Body of pancreas (tissue), 4 donors: ENCODE results near the gene SH2B2. TPM values are rescaled to one million over a fixed set of nuclear protein-coding genes. Genes with fewer than 3 reads are reported as not detected.
A peak's percentile ranks its signal among the peaks of the same experiment; 100 is the strongest.
"Not testable (repeated sequence)": the region's sequence is repeated elsewhere in the genome, so short reads cannot be mapped to it uniquely, and the experiment has no call there.

Source experiments
- ATAC-seq: fragments of 150-250 bp; one replicate; pipeline ENCODE4 v1.9.1; 2016
- DNase-seq, 4 donors: peaks; one replicate each; pipeline ENCODE4 v3.0.0-alpha.2; 2019
- H3K27ac ChIP-seq, 4 donors: fragments of 200-600 bp; sonication (generic); 1 replicate in 3 of 4; 2 replicates in 1 of 4; pipeline versions ENCODE4 v1.5.1 to v1.6.1; 2016 to 2019; ENCODE audit warnings: mild to moderate bottlenecking in 1 of 4, mixed read lengths in 1 of 4, moderate library complexity in 1 of 4
- H3K27me3 ChIP-seq, 2 donors: fragments of 200-600 bp; sonication (generic); one replicate each; pipeline ENCODE4 v1.6.0; 2016; ENCODE audit warnings: mild to moderate bottlenecking in 1 of 2
- H3K36me3 ChIP-seq, 2 donors: fragments of 200-600 bp; sonication (generic); replicated peaks in 1 of 2; 2 replicates each; pipeline ENCODE4 v1.5.1; 2016; ENCODE audit warnings: low read depth in 2 of 2; ENCODE audit not compliant: insufficient read depth in 1 of 2
- H3K4me1 ChIP-seq: fragments of 200-600 bp; sonication (generic); one replicate; pipeline ENCODE4 v1.6.0; 2016
- H3K4me3 ChIP-seq, 2 donors: fragments of 200-600 bp; sonication (generic); 1 replicate in 1 of 2; 2 replicates in 1 of 2; pipeline ENCODE4 v1.5.1; 2016 to 2019
- H3K9me3 ChIP-seq, 3 donors: fragments of 200-600 bp; sonication (generic); 1 replicate in 2 of 3; 2 replicates in 1 of 3; pipeline ENCODE4 v1.5.1; 2016
- CTCF ChIP-seq, 7 experiments: fragments of 450-650 bp in 4 of 7; fragments of 200-600 bp in 3 of 7; sonication (generic) in 3 of 7; IDR thresholded peaks; one replicate each; pipeline ENCODE4 v1.5.1; 2016 to 2019; ENCODE audit warnings: antibody characterized with exemption in 7 of 7
- POLR2A ChIP-seq, 3 donors: fragments of 450-650 bp; IDR thresholded peaks; one replicate each; pipeline ENCODE4 v1.6.1; 2016; ENCODE audit warnings: antibody characterized with exemption in 3 of 3, mild to moderate bottlenecking in 2 of 3
- WGBS, 2 donors: methylation state at CpG; one replicate each; pipeline ENCODE4 v1.1.5; 2017; 5-methylcytosine and 5-hydroxymethylcytosine counted together
- intact Hi-C: fragments of 100-400 bp; cut with DNase I; formaldehyde crosslinking; loops from one replicate; pipeline ENCODE4 v1.15.1; 2023
- microRNA-seq, 2 donors: library from miRNA; unstranded; fragments of <30 nt; microRNA quantifications; one replicate each; pipeline ENCODE4, GENCODE V29; 2016; ENCODE audit warnings: borderline number of aligned reads in 2 of 2, borderline replicate concordance in 2 of 2
- small RNA-seq: library from RNA; depleted of rRNA; stranded (forward); fragments of <200 nt; gene quantifications from one replicate; pipeline ENCODE3, GENCODE V24; 2016
- total RNA-seq, 2 donors: library from RNA; depleted of rRNA; stranded (reverse); fragments of >200 nt; gene quantifications; one replicate each; pipeline ENCODE4 v1.1.0, GENCODE V29; 2016

SH2B2 gene
- total RNA-seq, 2 donors from 2014 or later: 1.0 to 6.3 TPM

GRCh38 chr7:102356344-102356743 lies 69.7 kb downstream of the SH2B2 start, which contains the start of gene SPDYE6:
Gene SPDYE6, minus strand, starts transcription at chr7:102356444. Its CDS starts 421 bp downstream, at chr7:102356023.
- H3K4me3 ChIP-seq, H3K36me3 ChIP-seq, H3K9me3 ChIP-seq, H3K27ac ChIP-seq, intact Hi-C loops, H3K4me1 ChIP-seq, ATAC-seq, DNase-seq, H3K27me3 ChIP-seq: not testable (repeated sequence)
- WGBS, 2 donors: no CpG with 5 or more reads among the region's 6 CpGs

- intact Hi-C loops, H3K27me3 ChIP-seq, H3K4me1 ChIP-seq, H3K36me3 ChIP-seq, H3K9me3 ChIP-seq: not testable (repeated sequence)
- Histone ChIP-seq H3K4me3 (peak overlapping the region; percentile 59 to 92), H3K27ac (peak overlapping the region; percentile 80 to 90 (median 89))
- peak; percentile 95 to 99 (median 98) for DNase-seq
- TF ChIP-seq POLR2A (IDR thresholded peaks at IDR 0.05): peak; percentile 74 to 91 (median 86)
- peak in 4 of 7 experiments; percentile 33 to 46 (median 40) for TF ChIP-seq CTCF (IDR thresholded peaks at IDR 0.05)
- peak; percentile 99 for ATAC-seq
- 0% methylated on average over 2 to 56 of the region's 76 CpGs for WGBS, 2 donors
Measured at GRCh38 chr7:102363549-102364393, 77.1 kb downstream of the SH2B2 start.

GRCh38 chr7:102364394-102364886 lies 77.8 kb downstream of the SH2B2 start:
- intact Hi-C loops, H3K9me3 ChIP-seq, H3K4me1 ChIP-seq, ATAC-seq, H3K27me3 ChIP-seq, DNase-seq, H3K36me3 ChIP-seq: not testable (repeated sequence)
- WGBS, 2 donors: 0% methylated on average over 3 to 14 of the region's 20 CpGs
- Histone ChIP-seq H3K4me3 (peak overlapping the region; percentile 59 to 92), H3K27ac (peak overlapping the region; percentile 80 to 90 (median 89))

- 32 to 39% methylated on average over 6 to 7 of the region's 7 CpGs for WGBS, 2 donors
- H3K27ac ChIP-seq, H3K27me3 ChIP-seq, intact Hi-C loops, ATAC-seq, H3K36me3 ChIP-seq, DNase-seq, H3K9me3 ChIP-seq, H3K4me3 ChIP-seq, H3K4me1 ChIP-seq: not testable (repeated sequence)
Measured at GRCh38 chr7:102365390-102365789, 78.7 kb downstream of the SH2B2 start.

GRCh38 chr7:102370038-102370437 lies 83.4 kb downstream of the SH2B2 start:
- DNase-seq, intact Hi-C loops, H3K4me3 ChIP-seq, ATAC-seq, H3K4me1 ChIP-seq, H3K36me3 ChIP-seq, H3K27me3 ChIP-seq, H3K9me3 ChIP-seq, H3K27ac ChIP-seq: not testable (repeated sequence)

Small RNA genes within 50 kb of the gene (microRNA-seq; reads per million reads assigned to microRNA genes)
- 0 reads per million in 2 donors for gene MIR4285

Small RNA genes within 50 kb of the gene (small RNA-seq; reads per million reads assigned to genes)
- not detected for gene AC005088.1
- not detected for gene MIR4285
- not detected for gene RF00019

Other genes with a start within 250 kb of the SH2B2 start
- not detected for gene SPDYE6, start 69.6 kb downstream of the SH2B2 start, total RNA-seq
- 10 to 100 TPM; 25.2 to 40.2 TPM for gene PRKRIP1, start 109.5 kb downstream of the SH2B2 start, total RNA-seq
- gene ORAI2, start 146.7 kb downstream of the SH2B2 start, total RNA-seq: 10 to 100 TPM; 11.7 to 20.8 TPM
- gene ALKBH4, start 178.0 kb downstream of the SH2B2 start, total RNA-seq: 10 to 100 TPM; 15.6 to 60.3 TPM
- 10 to 100 TPM; 13.7 to 27.4 TPM for gene LRWD1, start 178.1 kb downstream of the SH2B2 start, total RNA-seq
- gene POLR2J, start 192.1 kb downstream of the SH2B2 start, total RNA-seq: 10 to 100 TPM in 1 of 2 donors, 1 to 10 TPM in 1; 6.6 to 12.5 TPM
- 10 to 100 TPM in 1 of 2 donors, 1 to 10 TPM in 1; 5.3 to 12.5 TPM for gene RASA4B, start 230.9 kb downstream of the SH2B2 start, total RNA-seq